CD4-positive, alpha-beta T cell treated with Interleukin-2 at 100 ng/mL for 4 hours (primary cell): ENCODE data around the gene TMEM209.
"Not testable (repeated sequence)": the region's sequence is repeated elsewhere in the genome, so short reads cannot be mapped to it uniquely, and the experiment has no call there.

ENCODE experiments used
- DNase-seq: peaks from one replicate; pipeline ENCODE4 v3.0.0-alpha.2; 2020; ENCODE audit warnings: low spot score

Gene TMEM209

GRCh38 chr7:130162196-130162595, 43.0 kb downstream of the TMEM209 start:
- no peak for DNase-seq

GRCh38 chr7:130160455-130160854, 44.8 kb downstream of the TMEM209 start:
- no peak for DNase-seq

GRCh38 chr7:130160023-130160422, 45.2 kb downstream of the TMEM209 start:
- DNase-seq, result no peak

GRCh38 chr7:130157700-130158099, 47.5 kb downstream of the TMEM209 start:
- no peak for DNase-seq

- DNase-seq, result no peak
Observed at GRCh38 chr7:130156140-130156539, 49.1 kb downstream of the TMEM209 start.

- no peak for DNase-seq
Observed at GRCh38 chr7:130154501-130155317, 50.5 kb downstream of the TMEM209 start.

GRCh38 chr7:130154131-130154500, 51.1 kb downstream of the TMEM209 start:
- no peak for DNase-seq

GRCh38 chr7:130153211-130153908, 51.8 kb downstream of the TMEM209 start:
- no peak for DNase-seq

- no peak for DNase-seq
Observed at GRCh38 chr7:130152493-130153210, 52.6 kb downstream of the TMEM209 start.

GRCh38 chr7:130151591-130152492, 53.4 kb downstream of the TMEM209 start:
- peak; percentile 37 for DNase-seq

GRCh38 chr7:130150587-130150986, 54.6 kb downstream of the TMEM209 start:
- DNase-seq, result no peak

GRCh38 chr7:130149281-130150139, 55.7 kb downstream of the TMEM209 start:
- no peak for DNase-seq

- no peak for DNase-seq
Observed at GRCh38 chr7:130148561-130148960, 56.6 kb downstream of the TMEM209 start.

- no peak for DNase-seq
Observed at GRCh38 chr7:130147710-130148325, 57.4 kb downstream of the TMEM209 start.

GRCh38 chr7:130146693-130147405, 58.4 kb downstream of the TMEM209 start:
- no peak for DNase-seq

- DNase-seq, result not testable (repeated sequence)
Observed at GRCh38 chr7:130146142-130146541, 59.1 kb downstream of the TMEM209 start.

GRCh38 chr7:130145424-130146100, 59.6 kb downstream of the TMEM209 start:
- DNase-seq, result peak; percentile 4

GRCh38 chr7:130144312-130145171, 60.7 kb downstream of the TMEM209 start:
- DNase-seq, result no peak
